ENCODE data around the gene HAPLN2.
A peak's percentile ranks its signal among the peaks of the same experiment; 100 is the strongest.

HAPLN2 gene

GRCh38 chr1:156657741-156658319 lies 38.6 kb downstream of the HAPLN2 start:
- H3K36me3 ChIP-seq (ENCODE audit: control insufficient read depth in 2 of 2, insufficient read depth in 1 of 2, low read length in 2 of 2) = no peaks in the 10 kb centered on the region
- peaks cover 4% of the 10 kb centered on the region; the same call in 1 of the 2 replicates for H3K4me1 ChIP-seq (ENCODE audit: control insufficient read depth, insufficient read depth, low read length)
- ChIA-PET CTCF (interaction anchor here (0.6 to 15.2 kb wide), 28 partner anchors 9 to 292 kb away, joined by 3 to 564 read pairs (median 4); partner anchors contain the start of genes BCAN, CRABP2, HAPLN2 and NAXE), POLR2A (interaction anchor here (1.3 kb wide), 1 partner anchor 34 kb away, joined by 4 read pairs; no protein-coding TSS in a partner anchor)
- no peak overlapping the region for H3K4me3 ChIP-seq (ENCODE audit: low read depth, low read length)
- H3K27ac ChIP-seq (ENCODE audit: extremely low read depth, low read depth, low read length) = no peak overlapping the region
- H3K9me3 ChIP-seq (ENCODE audit: control insufficient read depth, insufficient read depth, low read depth, low read length) = no peaks in the 10 kb centered on the region
- TF ChIP-seq ZXDB (tag by site-specific recombination; IDR thresholded peaks at IDR 0.05) (0 out of 2 replicates have a peak, but pooled peaks have one; percentile 5), ZNF341 (tag by site-specific recombination; IDR thresholded peaks at IDR 0.05; ENCODE audit: low read depth) (no peak), REPIN1 (tag by site-specific recombination; IDR thresholded peaks at IDR 0.05; ENCODE audit: low read depth) (no peak), ZSCAN23 (tag by site-specific recombination; IDR thresholded peaks at IDR 0.05) (0 out of 2 replicates have a peak, but pooled peaks have one; percentile 50), ZNF639 (tag by site-specific recombination; IDR thresholded peaks at IDR 0.05) (no peak), ZNF354C (tag by site-specific recombination; IDR thresholded peaks at IDR 0.05; ENCODE audit: borderline replicate concordance, low read depth) (no peak), ZBTB17 (tag by site-specific recombination; IDR thresholded peaks at IDR 0.05) (peak; percentile 23; the same call in 1 of the 2 replicates), FEZF1 (tag by site-specific recombination; IDR thresholded peaks at IDR 0.05) (no peak), PRDM2 (tag by site-specific recombination; IDR thresholded peaks at IDR 0.05; ENCODE audit: borderline replicate concordance) (0 out of 2 replicates have a peak, but pooled peaks have one; percentile 8), ZNF571 (tag by site-specific recombination; IDR thresholded peaks at IDR 0.05) (no peak), REST (tag by site-specific recombination; IDR thresholded peaks at IDR 0.05) (no peak), GLI2 (tag by site-specific recombination; IDR thresholded peaks at IDR 0.05; ENCODE audit: borderline replicate concordance, low read depth) (no peak), WT1 (tag by site-specific recombination; IDR thresholded peaks at IDR 0.05) (0 out of 2 replicates have a peak, but pooled peaks have one; percentile 27), ZNF549 (tag by site-specific recombination; IDR thresholded peaks at IDR 0.05) (no peak), ZNF366 (tag by site-specific recombination; conservative IDR thresholded peaks at IDR 0.05) (peak; percentile 57), ZNF600 (tag by site-specific recombination; IDR thresholded peaks at IDR 0.05) (peak; percentile 69; the same call in 1 of the 2 replicates), SP2 (tag by site-specific recombination; IDR thresholded peaks at IDR 0.05) (peak; percentile 16; the same call in 1 of the 2 replicates), PRDM1 (tag by site-specific recombination; IDR thresholded peaks at IDR 0.05) (peak; percentile 34; the same call in 1 of the 2 replicates), GLI4 (tag by site-specific recombination; IDR thresholded peaks at IDR 0.05) (0 out of 2 replicates have a peak, but pooled peaks have one; percentile 15), ZNF398 (tag by site-specific recombination; IDR thresholded peaks at IDR 0.05) (peak; percentile 50; the same call in 1 of the 2 replicates), ZBTB20 (tag by site-specific recombination; IDR thresholded peaks at IDR 0.05) (peak; percentile 50; the same call in 1 of the 2 replicates), PATZ1 (tag by site-specific recombination; IDR thresholded peaks at IDR 0.05) (peak; percentile 62)
